Neural progenitor cell (in vitro differentiated cells): ENCODE data around the gene NPFF.

ENCODE experiments used
- EZH2phosphoT487 ChIP-seq: fragments of 200-600 bp; sonication (generic); IDR thresholded peaks from 2 replicates; pipeline ENCODE4 v1.6.1; 2017; ENCODE audit warnings: antibody characterized with exemption
- TF ChIP-seq, protein P1 (sequence below): fragments of 200-600 bp; sonication (generic); IDR thresholded peaks from 2 replicates; pipeline ENCODE4 v1.5.1; 2017; ENCODE audit warnings: antibody characterized with exemption, mild to moderate bottlenecking

DNA sequence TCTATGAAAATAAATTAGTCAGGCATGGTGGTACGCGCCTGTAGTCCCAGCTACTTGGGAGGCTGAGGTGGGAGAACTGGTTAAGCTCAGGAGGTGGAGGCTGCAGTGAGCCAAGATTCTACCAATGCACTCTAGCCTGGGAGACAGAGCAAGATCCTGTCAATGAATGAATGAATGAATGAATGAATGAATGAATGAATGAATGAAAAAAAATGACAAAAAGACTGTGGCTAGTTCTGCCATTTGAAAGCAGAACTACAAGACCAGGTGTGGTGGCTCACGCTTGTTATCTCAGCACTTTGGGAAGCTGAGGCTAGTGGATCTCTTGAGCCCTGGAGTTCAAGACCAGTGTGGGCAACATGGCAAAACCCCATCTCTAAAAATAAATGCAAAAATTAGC, 32.2 kb upstream of the NPFF start:
- TF ChIP-seq, protein P1, sequence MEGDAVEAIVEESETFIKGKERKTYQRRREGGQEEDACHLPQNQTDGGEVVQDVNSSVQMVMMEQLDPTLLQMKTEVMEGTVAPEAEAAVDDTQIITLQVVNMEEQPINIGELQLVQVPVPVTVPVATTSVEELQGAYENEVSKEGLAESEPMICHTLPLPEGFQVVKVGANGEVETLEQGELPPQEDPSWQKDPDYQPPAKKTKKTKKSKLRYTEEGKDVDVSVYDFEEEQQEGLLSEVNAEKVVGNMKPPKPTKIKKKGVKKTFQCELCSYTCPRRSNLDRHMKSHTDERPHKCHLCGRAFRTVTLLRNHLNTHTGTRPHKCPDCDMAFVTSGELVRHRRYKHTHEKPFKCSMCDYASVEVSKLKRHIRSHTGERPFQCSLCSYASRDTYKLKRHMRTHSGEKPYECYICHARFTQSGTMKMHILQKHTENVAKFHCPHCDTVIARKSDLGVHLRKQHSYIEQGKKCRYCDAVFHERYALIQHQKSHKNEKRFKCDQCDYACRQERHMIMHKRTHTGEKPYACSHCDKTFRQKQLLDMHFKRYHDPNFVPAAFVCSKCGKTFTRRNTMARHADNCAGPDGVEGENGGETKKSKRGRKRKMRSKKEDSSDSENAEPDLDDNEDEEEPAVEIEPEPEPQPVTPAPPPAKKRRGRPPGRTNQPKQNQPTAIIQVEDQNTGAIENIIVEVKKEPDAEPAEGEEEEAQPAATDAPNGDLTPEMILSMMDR, result no peak
- TF ChIP-seq EZH2phosphoT487, result no peak
